ENCODE measurements around the gene PRPF6.
"Not testable (repeated sequence)": the region's sequence is repeated elsewhere in the genome, so short reads cannot be mapped to it uniquely, and the experiment has no call there.

Gene PRPF6

GRCh38 chr20:63973636-63974401, 7.1 kb upstream of the PRPF6 start:
- DNase-seq (ENCODE audit: low read depth, low spot score): peak; percentile 93

DNA sequence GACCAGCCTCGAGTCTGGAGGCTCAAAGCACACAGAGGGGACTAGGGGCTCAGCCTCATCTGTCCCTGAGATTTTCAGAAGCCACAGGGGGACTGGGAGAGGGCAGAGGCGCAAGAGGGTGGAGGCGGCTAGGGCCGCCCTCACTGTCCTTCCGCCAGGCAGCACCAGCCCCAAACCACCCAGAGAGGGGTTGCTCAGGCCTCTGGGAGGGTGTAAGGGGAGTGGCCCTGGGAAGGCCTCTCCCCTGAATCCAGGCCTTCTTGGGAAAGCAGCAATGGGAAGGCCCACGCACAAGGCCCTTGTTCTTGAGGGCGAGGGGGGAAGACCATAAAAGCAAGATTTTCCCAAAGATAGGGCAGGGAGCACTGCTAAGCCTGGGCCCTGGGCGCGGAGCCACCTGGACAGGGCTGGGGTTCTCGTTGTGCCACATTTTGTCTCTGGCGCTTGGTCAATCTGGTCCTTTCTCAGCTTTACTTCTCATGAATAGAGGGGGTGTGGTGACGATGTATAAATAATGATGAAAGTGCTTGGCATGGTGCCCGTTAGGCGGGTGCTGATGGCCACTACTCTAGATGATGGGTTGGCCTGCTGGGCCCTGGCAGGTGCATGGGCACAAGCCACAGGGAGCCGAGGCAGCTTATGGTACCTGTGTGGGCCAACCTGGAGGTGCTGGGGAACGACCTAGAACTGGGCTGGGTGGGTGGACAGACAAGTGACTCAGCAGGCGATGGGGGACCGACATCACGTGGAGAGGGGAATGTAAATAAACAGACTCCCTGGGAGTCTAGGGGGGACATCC, 6.3 kb upstream of the PRPF6 start:
- DNase-seq (ENCODE audit: low read depth, low spot score): no peak

DNA sequence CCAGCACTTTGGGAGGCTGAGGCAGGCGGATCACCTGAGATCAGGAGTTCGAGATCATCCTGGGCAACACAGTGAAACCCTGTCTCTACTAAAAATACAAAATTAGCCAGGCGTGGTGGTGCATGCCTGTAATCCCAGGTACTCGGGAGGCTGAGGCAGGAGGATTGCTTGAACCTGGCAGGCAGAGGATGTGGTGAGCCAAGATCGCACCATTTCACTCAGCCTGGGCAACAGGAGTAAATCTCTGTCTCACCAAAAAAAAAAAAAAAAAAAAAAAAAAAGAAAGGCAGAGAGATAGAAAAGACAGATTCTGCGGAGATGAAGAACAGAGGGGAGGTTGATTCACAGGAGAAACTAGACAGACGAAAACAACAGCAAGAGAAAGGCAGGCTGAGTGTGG, 4.4 kb upstream of the PRPF6 start:
- DNase-seq (ENCODE audit: low read depth, low spot score): not testable (repeated sequence)

DNA sequence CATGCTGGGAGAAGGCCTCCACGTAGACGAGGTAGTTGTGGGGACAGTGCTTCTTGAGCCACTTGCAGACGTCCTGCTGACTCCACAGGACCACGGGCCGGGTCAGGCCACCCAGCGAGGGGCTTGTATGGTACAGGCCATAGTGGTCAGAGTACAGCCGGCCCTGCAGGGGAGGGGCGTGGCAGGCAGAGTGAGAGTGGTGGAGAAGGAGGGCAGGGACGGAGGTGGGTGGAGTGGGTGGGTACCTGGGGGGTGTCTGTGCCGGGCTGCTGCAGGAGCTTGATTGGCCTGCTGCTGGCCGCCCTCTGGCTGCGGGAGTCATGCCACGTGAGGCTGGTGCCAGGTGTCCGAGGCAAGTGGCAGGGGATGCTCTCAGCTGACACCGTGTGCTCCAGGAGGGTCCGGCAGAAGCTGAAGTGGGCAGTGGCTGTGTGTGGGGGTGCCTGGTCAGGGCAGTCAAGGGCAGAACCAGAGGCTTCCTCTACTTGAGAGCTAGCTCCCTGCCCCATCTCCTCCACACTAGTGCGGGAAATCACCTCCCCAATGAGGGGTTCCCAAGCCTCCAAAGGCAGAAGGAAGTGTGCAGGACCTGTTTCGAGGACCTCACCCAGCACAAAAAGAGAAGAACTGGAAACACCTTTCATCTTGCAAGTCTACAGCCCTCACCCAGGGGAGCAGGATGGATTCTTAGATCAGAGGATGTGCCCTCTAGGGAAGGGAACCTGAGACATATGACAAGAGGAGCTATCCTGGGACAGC, 3.8 kb upstream of the PRPF6 start:
- no peak for DNase-seq (ENCODE audit: low read depth, low spot score)

DNA sequence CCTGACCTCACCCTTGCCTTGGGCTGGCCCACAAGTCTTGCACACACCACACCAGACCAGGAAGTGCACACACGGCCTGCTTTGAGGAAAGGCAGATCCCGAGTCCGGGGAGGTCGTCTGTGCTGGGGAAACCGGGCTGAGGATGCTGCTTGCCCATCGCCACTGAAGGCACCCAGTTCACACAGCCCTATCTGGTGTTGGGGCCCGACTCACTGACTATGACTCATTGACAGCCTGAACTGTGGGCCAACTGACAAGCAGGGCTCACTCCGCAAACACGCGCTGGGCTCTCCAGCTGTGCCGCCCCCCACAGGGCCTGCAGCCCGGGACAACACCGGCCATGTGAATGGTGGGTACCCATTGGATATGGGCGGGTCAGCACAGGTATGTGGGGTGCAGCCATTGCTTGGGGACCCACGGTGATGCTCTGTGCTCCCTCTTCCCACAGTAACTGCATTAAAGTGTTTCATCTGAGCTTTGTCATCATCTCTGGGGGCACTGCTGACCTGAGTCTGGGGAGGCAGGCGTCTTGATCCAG, 3.1 kb upstream of the PRPF6 start:
- DNase-seq (ENCODE audit: low read depth, low spot score): no peak

GRCh38 chr20:63978319-63979228, 2.4 kb upstream of the PRPF6 start:
- peak; percentile 74 for DNase-seq (ENCODE audit: low read depth, low spot score)

DNA sequence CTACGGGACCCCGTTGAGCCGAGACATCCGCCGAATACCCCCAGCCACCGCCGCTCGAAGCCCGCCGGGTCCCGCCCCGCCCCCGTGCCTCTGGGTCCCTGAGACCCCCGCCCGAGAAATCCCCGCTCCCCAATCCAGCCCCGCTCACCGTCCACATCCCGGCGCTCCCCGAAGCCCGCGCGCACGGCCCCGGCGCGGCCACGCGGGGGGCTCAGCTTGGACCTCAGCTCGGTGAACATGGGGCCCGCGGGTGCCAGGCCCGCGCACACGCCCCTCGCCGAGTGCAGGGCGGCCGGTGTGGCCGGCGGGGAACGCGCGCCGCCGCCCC, 1.7 kb upstream of the PRPF6 start:
- DNase-seq (ENCODE audit: low read depth, low spot score): no peak

GRCh38 chr20:63979557-63980316, 1.2 kb upstream of the PRPF6 start, which contains the start of gene SAMD10:
SAMD10 (minus strand) TSS chr20:63979642; CDS start chr20:63979467, 175 bp downstream.
- peak; percentile 56 for DNase-seq (ENCODE audit: low read depth, low spot score)

- no peak for DNase-seq (ENCODE audit: low read depth, low spot score)
These were observed 571 bp upstream of the PRPF6 start for GRCh38 chr20:63980317-63980805.

DNA sequence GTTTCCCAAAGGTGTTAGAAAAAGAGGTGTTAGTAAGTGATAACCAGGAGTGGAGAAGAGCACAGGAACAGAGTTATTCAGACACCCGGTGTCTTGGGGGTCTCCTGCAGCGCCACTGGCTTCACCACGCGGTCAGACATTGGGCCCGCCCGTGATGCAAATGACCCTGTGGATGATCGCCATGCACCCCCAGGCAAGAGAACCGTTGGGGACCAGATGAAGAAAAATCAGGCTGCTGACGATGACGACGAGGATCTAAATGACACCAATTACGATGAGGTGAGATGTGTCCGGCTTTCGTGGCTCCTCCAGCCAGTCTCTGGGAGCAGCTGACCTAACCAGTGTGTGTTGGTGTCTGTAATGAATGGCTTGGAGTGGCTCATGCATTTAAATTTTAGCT, 2.0 kb downstream of the PRPF6 start:
- DNase-seq (ENCODE audit: low read depth, low spot score): no peak

GRCh38 chr20:64000906-64001305, 20.0 kb downstream of the PRPF6 start:
- no peak for DNase-seq (ENCODE audit: low read depth, low spot score)

GRCh38 chr20:64001607-64002011, 20.7 kb downstream of the PRPF6 start:
- no peak for DNase-seq (ENCODE audit: low read depth, low spot score)

DNA sequence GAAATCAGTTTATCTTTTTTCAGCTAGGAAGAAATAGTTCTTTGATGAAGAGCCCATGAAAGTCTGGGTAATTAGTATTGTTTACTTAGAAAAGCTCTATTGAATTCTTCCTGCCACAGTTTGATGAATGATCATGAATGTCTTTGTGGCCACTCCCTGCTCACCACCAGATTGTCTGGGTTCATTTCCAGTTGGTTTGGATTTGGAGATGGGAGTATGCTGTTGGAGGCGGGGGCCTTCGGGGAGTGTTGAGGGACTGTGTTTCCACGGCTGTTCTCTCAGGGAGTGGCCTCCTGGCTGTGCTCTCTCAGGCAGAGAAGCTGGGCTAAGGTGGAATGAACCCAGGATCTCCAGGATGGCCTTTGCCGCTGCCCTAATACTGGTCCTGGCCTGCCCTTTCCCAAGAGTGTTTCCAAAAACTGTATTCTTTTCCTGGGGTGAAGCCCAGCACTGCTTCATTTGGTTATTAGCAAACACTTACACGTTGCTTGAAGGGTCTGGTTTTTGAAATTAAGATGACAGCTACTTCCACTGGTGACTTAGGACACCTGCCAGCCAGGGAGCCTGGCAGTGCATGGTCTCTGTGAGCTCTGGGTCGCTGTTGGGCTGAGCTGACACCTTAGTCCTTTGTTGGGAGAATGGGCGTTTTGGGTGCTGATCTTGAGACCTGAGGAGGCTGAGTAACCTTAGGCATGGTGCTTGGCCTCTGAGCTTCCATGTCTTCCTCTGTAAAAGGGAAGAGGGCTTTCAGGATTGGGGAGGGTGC, 23.2 kb downstream of the PRPF6 start:
- DNase-seq (ENCODE audit: low read depth, low spot score): no peak

DNA sequence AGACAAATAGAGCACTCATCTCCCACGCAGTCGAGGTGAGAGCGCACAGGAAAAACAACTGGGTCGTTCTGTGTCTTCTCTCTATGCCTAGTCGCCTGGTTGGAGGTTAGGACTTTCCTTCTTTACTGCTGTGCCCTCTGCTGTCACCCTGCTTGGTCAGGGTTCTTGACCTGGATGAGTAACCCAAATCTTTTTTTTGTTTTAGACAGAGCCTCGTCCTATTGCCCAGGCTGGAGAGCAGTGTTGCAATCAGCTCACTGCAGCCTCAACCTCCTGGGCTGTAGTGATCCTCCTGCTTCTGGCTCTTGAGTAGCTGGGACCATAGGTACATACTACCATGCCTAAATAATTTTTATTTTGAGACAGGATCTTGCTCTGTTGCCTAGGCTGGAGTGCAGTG, 24.5 kb downstream of the PRPF6 start:
- DNase-seq (ENCODE audit: low read depth, low spot score): no peak

GRCh38 chr20:64006490-64006889, 25.6 kb downstream of the PRPF6 start:
- no peak for DNase-seq (ENCODE audit: low read depth, low spot score)

DNA sequence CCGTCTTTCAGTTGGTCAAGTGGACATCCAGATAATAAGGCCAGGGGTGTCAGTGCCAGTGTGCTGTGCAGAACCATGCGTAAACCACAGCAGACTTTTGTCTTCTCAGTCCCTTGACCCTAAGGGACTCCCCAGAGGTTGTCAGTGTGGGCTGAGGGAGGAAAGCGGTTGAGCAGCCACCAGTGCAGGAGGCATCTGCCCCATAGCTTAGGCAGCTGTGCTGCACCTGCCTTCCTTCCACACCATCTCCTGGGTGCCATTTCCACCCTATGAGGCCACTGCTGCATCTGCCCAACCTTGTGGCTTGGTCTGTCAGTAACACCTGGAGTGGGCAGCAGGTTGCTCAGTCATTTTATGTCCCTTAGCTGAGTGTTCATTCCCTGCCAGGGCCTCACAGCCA, 26.0 kb downstream of the PRPF6 start:
- DNase-seq (ENCODE audit: low read depth, low spot score): peak; percentile 39

DNA sequence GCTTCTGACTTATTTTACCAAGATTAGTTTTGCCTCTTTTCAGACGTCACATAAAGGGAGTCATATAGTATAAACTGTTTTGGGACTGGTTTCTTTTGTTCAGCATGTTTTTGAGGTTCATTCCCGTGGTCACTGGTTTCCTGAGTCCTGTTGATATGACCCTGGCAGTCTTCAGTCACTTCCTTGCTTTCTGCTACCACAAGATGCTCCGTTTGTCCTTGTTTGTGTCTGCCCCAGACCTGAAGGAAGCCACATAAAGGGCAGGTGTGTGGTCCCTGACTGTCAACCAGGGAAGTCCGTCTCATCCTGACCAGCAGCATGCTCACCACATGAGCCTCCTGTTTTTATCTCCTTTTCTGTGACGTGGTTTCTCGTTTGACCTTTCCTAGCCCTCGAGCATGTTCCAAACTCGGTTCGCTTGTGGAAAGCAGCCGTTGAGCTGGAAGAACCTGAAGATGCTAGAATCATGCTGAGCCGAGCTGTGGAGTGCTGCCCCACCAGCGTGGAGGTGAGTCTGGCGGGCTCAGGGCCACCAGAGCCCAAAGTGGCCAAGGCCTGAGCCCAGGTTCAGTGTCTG, 29.0 kb downstream of the PRPF6 start:
- DNase-seq (ENCODE audit: low read depth, low spot score): no peak

GRCh38 chr20:64010711-64011237, 29.8 kb downstream of the PRPF6 start:
- DNase-seq (ENCODE audit: low read depth, low spot score): no peak

DNA sequence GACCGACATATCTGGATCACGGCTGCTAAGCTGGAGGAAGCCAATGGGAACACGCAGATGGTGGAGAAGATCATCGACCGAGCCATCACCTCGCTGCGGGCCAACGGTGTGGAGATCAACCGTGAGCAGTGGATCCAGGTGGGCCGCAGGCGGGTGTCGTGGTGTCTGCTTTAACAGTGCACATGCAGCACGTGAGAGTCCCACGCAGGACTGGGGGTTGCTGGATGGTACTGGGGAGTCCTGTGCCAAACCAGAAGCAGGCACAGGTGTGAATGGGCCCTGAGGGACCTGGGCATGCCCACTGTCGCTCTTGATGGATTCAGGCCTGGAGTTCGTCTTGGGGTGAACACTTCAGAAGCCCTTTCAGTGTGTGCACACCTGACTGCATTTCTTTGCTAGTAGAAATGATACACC, 30.4 kb downstream of the PRPF6 start:
- DNase-seq (ENCODE audit: low read depth, low spot score): no peak
